Liver (tissue), 9 donors: ENCODE results near the gene OVCH1. TPM values are rescaled to one million over a fixed set of nuclear protein-coding genes. Genes with fewer than 3 reads are reported as not detected.

Experiments
- DNase-seq: peaks from one replicate; pipeline ENCODE4 v3.0.0-alpha.2; 2017; ENCODE audit warnings: low spot score
- H3K27ac ChIP-seq, 2 donors: one replicate each; pipeline ENCODE4 v1.7.0; 2013; ENCODE audit warnings: inconsistent platforms in 2 of 2, low read length in 2 of 2, control low read depth in 1 of 2, low read depth in 1 of 2, mild to moderate bottlenecking in 1 of 2
- H3K27me3 ChIP-seq, 4 donors: one replicate each; pipeline versions ENCODE4 v1.6.1 to v1.7.0; 2013; ENCODE audit warnings: low read length in 3 of 4, inconsistent platforms in 1 of 4, mild to moderate bottlenecking in 1 of 4, moderate library complexity in 1 of 4; ENCODE audit not compliant: control insufficient read depth in 4 of 4, insufficient read depth in 4 of 4
- H3K36me3 ChIP-seq, 4 donors: one replicate each; pipeline versions ENCODE4 v1.6.1 to v1.7.0; 2013; ENCODE audit warnings: low read length in 3 of 4, mild to moderate bottlenecking in 3 of 4, low read depth in 1 of 4, moderate library complexity in 1 of 4; ENCODE audit not compliant: control insufficient read depth in 4 of 4, insufficient read depth in 3 of 4
- H3K4me1 ChIP-seq, 4 donors: one replicate each; pipeline versions ENCODE4 v1.6.1 to v1.7.0; 2013; ENCODE audit warnings: low read length in 3 of 4, mild to moderate bottlenecking in 3 of 4, moderate library complexity in 1 of 4; ENCODE audit not compliant: control insufficient read depth in 4 of 4, insufficient read depth in 4 of 4
- H3K4me3 ChIP-seq, 3 donors: one replicate each; pipeline versions ENCODE4 v1.6.1 to v1.7.0; 2013; ENCODE audit warnings: low read length in 3 of 3, control low read depth in 1 of 3, low read depth in 1 of 3, mild to moderate bottlenecking in 1 of 3
- H3K9ac ChIP-seq, 2 donors: one replicate each; pipeline ENCODE4 v1.7.0; 2013; ENCODE audit warnings: low read length in 2 of 2, mild to moderate bottlenecking in 2 of 2, moderate library complexity in 2 of 2, control low read depth in 1 of 2, low read depth in 1 of 2
- H3K9me3 ChIP-seq, 4 donors: one replicate each; pipeline versions ENCODE4 v1.6.1 to v1.7.0; 2013; ENCODE audit warnings: low read length in 3 of 4; ENCODE audit not compliant: control insufficient read depth in 4 of 4
- ATF3 ChIP-seq: IDR thresholded peaks from 2 replicates; pipeline ENCODE4 v1.6.1; 2016; ENCODE audit warnings: antibody characterized with exemption
- EGR1 ChIP-seq, 2 donors: IDR thresholded peaks; 2 replicates each; pipeline ENCODE4 v1.6.1; 2016 to 2018; ENCODE audit warnings: antibody characterized with exemption in 2 of 2, low read depth in 2 of 2
- FOXA1 ChIP-seq: IDR thresholded peaks from 2 replicates; pipeline ENCODE4 v1.6.1; 2016; ENCODE audit warnings: antibody characterized with exemption
- FOXA2 ChIP-seq: IDR thresholded peaks from 2 replicates; pipeline ENCODE4 v1.6.1; 2016; ENCODE audit warnings: antibody characterized with exemption
- GABPA ChIP-seq, 2 donors: IDR thresholded peaks in 1 of 2; conservative IDR thresholded peaks in 1 of 2; 2 replicates each; pipeline ENCODE4 v1.6.1; 2016; ENCODE audit warnings: antibody characterized with exemption in 2 of 2, mild to moderate bottlenecking in 1 of 2, moderate library complexity in 1 of 2
- HNF4G ChIP-seq: IDR thresholded peaks from 2 replicates; pipeline ENCODE4 v1.6.1; 2016; ENCODE audit warnings: antibody characterized with exemption
- JUND ChIP-seq, 2 donors: IDR thresholded peaks; 2 replicates each; pipeline ENCODE4 v1.6.1; 2016; ENCODE audit warnings: antibody characterized with exemption in 2 of 2
- MAX ChIP-seq: IDR thresholded peaks from 2 replicates; pipeline ENCODE4 v1.6.1; 2016; ENCODE audit warnings: antibody characterized with exemption
- NR2F2 ChIP-seq: IDR thresholded peaks from 2 replicates; pipeline ENCODE4 v1.6.1; 2016; ENCODE audit warnings: antibody characterized with exemption
- RXRA ChIP-seq, 2 donors: IDR thresholded peaks; 2 replicates each; pipeline ENCODE4 v1.6.1; 2017 to 2018; ENCODE audit warnings: antibody characterized with exemption in 2 of 2, mild to moderate bottlenecking in 1 of 2
- SP1 ChIP-seq: IDR thresholded peaks from 2 replicates; pipeline ENCODE4 v1.6.1; 2018; ENCODE audit warnings: antibody characterized with exemption, mild to moderate bottlenecking
- TAF1 ChIP-seq: conservative IDR thresholded peaks from 2 replicates; pipeline ENCODE4 v1.6.1; 2016; ENCODE audit warnings: antibody characterized with exemption, mild to moderate bottlenecking
- YY1 ChIP-seq: IDR thresholded peaks from 2 replicates; pipeline ENCODE4 v1.6.1; 2016; ENCODE audit warnings: antibody characterized with exemption, mild to moderate bottlenecking
- ZBTB33 ChIP-seq: IDR thresholded peaks from 2 replicates; pipeline ENCODE4 v1.6.1; 2016; ENCODE audit warnings: antibody characterized with exemption
- WGBS: extraction: QIAGEN DNeasy Blood & Tissue Kit; methylation state at CpG from one replicate; pipeline ENCODE4 v1.1.7; 2013; 5-methylcytosine and 5-hydroxymethylcytosine counted together
- polyA plus RNA-seq, 2 donors: library from polyadenylated mRNA; stranded (reverse) in 1 of 2; unstranded in 1 of 2; fragments of 200-250 nt in 1 of 2; fragments of >200 nt in 1 of 2; fragmentation: Nextera tagmentation in 1 of 2; extraction: Ambion mirVana in 1 of 2; gene quantifications; one replicate each; pipeline versions ENCODE4 v1.2.1 to v1.2.3, GENCODE V29; 2013 to 2015
- total RNA-seq, 2 donors: library from RNA; depleted of rRNA; stranded (reverse); fragments of >200 nt; gene quantifications; one replicate each; pipeline ENCODE4 v1.2.3, GENCODE V29; 2014
- TF ChIP-seq, protein P1 (sequence below): IDR thresholded peaks from 2 replicates; pipeline ENCODE4 v1.6.1; 2016; ENCODE audit warnings: antibody characterized with exemption, mild to moderate bottlenecking
- TF ChIP-seq, protein P2 (sequence below): fragments of 150-350 bp; IDR thresholded peaks from 2 replicates; pipeline ENCODE4 v1.5.1; 2017; ENCODE audit warnings: improper control_type of control experiment, low read depth, low read length; ENCODE audit not compliant: missing input control
- donor health status: healthy.
- donor health status: healthy.
- donor health status: healthy.
- donor health status: healthy.
- donor health status: healthy.

OVCH1 gene
- total and polyA plus RNA-seq, 4 donors: 0.08 TPM; not detected in 3

- TF ChIP-seq EGR1 (IDR thresholded peaks at IDR 0.05; ENCODE audit: low read depth in 2 of 2): no peak
Measured at GRCh38 chr12:29403991-29404390, 93.5 kb downstream of the OVCH1 start (continued).

DNA sequence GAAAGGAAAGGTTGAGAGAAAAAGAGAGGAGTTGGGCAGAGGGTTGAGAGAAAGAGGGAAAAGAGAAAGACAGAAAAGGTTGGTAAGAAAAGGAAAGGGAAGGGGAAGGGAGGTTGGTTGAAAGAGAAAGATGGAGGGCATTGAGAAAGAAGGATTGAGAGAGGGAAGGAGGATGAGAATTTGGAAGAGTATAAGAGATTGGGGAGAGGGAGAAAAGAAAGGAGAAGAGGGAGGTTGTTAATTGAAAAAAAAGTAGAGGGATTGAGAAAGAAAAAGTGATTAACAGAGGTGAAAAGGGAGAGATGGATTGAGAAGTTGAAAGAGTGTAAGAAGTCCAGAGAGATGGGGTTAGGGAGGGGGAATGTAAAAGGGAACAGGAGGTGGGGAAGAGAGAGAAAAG lies 95.0 kb downstream of the OVCH1 start:
- no peak for TF ChIP-seq TAF1
- TF ChIP-seq FOXA1: no peak
- TF ChIP-seq JUND (IDR thresholded peaks at IDR 0.05): no peak
- TF ChIP-seq HNF4G: no peak
- TF ChIP-seq ZBTB33: no peak
- TF ChIP-seq MAX: no peak
- TF ChIP-seq RXRA (IDR thresholded peaks at IDR 0.05): no peak
- TF ChIP-seq SP1: no peak
- TF ChIP-seq, protein P1, sequence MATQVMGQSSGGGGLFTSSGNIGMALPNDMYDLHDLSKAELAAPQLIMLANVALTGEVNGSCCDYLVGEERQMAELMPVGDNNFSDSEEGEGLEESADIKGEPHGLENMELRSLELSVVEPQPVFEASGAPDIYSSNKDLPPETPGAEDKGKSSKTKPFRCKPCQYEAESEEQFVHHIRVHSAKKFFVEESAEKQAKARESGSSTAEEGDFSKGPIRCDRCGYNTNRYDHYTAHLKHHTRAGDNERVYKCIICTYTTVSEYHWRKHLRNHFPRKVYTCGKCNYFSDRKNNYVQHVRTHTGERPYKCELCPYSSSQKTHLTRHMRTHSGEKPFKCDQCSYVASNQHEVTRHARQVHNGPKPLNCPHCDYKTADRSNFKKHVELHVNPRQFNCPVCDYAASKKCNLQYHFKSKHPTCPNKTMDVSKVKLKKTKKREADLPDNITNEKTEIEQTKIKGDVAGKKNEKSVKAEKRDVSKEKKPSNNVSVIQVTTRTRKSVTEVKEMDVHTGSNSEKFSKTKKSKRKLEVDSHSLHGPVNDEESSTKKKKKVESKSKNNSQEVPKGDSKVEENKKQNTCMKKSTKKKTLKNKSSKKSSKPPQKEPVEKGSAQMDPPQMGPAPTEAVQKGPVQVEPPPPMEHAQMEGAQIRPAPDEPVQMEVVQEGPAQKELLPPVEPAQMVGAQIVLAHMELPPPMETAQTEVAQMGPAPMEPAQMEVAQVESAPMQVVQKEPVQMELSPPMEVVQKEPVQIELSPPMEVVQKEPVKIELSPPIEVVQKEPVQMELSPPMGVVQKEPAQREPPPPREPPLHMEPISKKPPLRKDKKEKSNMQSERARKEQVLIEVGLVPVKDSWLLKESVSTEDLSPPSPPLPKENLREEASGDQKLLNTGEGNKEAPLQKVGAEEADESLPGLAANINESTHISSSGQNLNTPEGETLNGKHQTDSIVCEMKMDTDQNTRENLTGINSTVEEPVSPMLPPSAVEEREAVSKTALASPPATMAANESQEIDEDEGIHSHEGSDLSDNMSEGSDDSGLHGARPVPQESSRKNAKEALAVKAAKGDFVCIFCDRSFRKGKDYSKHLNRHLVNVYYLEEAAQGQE: no peak
- TF ChIP-seq GABPA (IDR thresholded peaks at IDR 0.05 in 1 of 2, conservative IDR thresholded peaks at IDR 0.05 in 1 of 2): no peak
- no peak for TF ChIP-seq EGR1 (IDR thresholded peaks at IDR 0.05; ENCODE audit: low read depth in 2 of 2)
- TF ChIP-seq, protein P2, sequence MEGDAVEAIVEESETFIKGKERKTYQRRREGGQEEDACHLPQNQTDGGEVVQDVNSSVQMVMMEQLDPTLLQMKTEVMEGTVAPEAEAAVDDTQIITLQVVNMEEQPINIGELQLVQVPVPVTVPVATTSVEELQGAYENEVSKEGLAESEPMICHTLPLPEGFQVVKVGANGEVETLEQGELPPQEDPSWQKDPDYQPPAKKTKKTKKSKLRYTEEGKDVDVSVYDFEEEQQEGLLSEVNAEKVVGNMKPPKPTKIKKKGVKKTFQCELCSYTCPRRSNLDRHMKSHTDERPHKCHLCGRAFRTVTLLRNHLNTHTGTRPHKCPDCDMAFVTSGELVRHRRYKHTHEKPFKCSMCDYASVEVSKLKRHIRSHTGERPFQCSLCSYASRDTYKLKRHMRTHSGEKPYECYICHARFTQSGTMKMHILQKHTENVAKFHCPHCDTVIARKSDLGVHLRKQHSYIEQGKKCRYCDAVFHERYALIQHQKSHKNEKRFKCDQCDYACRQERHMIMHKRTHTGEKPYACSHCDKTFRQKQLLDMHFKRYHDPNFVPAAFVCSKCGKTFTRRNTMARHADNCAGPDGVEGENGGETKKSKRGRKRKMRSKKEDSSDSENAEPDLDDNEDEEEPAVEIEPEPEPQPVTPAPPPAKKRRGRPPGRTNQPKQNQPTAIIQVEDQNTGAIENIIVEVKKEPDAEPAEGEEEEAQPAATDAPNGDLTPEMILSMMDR: no peak
- Histone ChIP-seq H3K4me1 (no peaks in the 10 kb centered on the region), H3K4me3 (no peak overlapping the region), H3K27ac (no peak overlapping the region), H3K27me3 (no peaks in the 10 kb centered on the region), H3K9ac (no peak overlapping the region), H3K36me3 (no peaks in the 10 kb centered on the region), H3K9me3 (no peaks in the 10 kb centered on the region)
- DNase-seq: no peak

GRCh38 chr12:29398495-29398894 lies 99.0 kb downstream of the OVCH1 start:
- DNase-seq: no peak
- H3K9me3 ChIP-seq: no peaks in the 10 kb centered on the region
- no peaks in the 10 kb centered on the region for H3K36me3 ChIP-seq
- H3K4me1 ChIP-seq: no peaks in the 10 kb centered on the region
- TF ChIP-seq RXRA (IDR thresholded peaks at IDR 0.05): no peak
- no peak for TF ChIP-seq ATF3
- no peak for TF ChIP-seq YY1
- TF ChIP-seq HNF4G: no peak
- no peak for TF ChIP-seq NR2F2
- TF ChIP-seq JUND (IDR thresholded peaks at IDR 0.05): no peak
- no peak for TF ChIP-seq SP1
- TF ChIP-seq ZBTB33: no peak
- no peak for TF ChIP-seq TAF1
- TF ChIP-seq FOXA2: no peak
- H3K27me3 ChIP-seq: no peaks in the 10 kb centered on the region
- WGBS: 94% methylated on average over 1 of the region's 1 CpG
- no peak overlapping the region for H3K4me3 ChIP-seq
- no peak overlapping the region for H3K27ac ChIP-seq
- no peak overlapping the region for H3K9ac ChIP-seq
